DMS53 treated with DMSO at 0.1 percent for 48 hours (cell line): ENCODE measurements around the gene CTTN.

Source experiments
- DNase-seq: peaks from one replicate; lab custom pipeline; 2025; ENCODE audit not compliant: unreplicated experiment; lab: John Stamatoyannopoulos, UW

Gene CTTN

GRCh38 chr11:70428701-70429427, 30.5 kb downstream of the CTTN start:
- no peak for DNase-seq

GRCh38 chr11:70429428-70429705, 31.0 kb downstream of the CTTN start:
- no peak for DNase-seq

GRCh38 chr11:70429724-70430521, 31.6 kb downstream of the CTTN start:
- DNase-seq: no peak

- no peak for DNase-seq
Observed at GRCh38 chr11:70430671-70431574, 32.6 kb downstream of the CTTN start.

DNA sequence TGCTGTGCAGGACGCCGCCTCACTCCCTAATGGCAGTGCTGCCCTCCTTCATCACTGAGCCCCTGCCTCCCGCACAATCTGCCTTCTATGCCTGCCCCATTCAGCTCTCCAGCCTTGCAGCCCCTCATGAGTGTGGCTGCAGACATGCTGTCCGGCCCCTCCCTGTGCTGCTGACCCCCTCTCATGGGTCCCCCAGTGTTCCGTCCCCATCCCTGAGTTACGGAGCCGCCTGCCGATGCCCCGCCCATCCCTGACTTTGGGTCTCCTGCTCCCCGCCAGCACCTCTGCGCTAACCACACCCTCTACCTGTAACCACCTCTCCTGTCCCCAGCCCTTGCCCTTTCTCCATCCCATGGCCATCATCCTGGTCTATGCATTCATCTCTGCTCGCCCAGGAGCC, 33.3 kb downstream of the CTTN start:
- no peak for DNase-seq

- no peak for DNase-seq
Observed at GRCh38 chr11:70432065-70432464, 33.7 kb downstream of the CTTN start.

- DNase-seq: no peak
Observed at GRCh38 chr11:70432580-70432979, 34.3 kb downstream of the CTTN start.

DNA sequence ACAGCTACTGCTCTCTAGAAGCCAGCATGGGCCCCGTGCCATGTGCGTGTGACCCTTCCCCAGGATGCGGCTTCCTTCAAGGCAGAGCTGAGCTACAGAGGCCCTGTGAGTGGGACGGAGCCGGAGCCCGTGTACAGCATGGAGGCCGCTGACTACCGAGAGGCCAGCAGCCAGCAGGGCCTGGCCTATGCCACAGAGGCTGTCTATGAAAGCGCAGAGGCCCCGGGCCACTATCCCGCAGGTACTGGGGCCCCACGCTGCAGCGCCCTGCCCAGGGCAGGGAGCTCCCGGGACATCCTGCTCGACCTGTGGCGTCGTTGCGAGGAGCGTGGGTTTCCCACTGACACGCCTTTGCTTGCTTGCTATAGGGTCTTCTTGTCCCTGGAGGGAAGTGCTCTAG, 34.7 kb downstream of the CTTN start:
- no peak for DNase-seq

DNA sequence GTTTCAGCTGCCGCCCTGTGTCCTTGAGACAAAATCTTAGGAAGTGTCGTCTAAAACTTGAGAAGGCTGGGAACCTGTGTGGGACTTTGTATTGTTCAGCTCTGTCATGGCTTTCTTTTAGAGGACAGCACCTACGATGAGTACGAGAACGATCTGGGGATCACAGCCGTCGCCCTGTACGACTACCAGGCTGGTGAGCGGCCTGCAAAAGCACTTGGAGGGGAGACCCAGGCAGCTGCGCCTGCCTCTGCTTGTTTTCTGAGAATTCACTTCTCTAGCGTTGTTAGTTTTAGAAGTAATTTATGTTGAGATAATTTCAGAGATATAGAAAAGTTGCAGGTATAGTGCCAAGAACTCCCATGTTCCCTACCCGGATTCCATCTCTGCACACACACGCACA, 35.2 kb downstream of the CTTN start:
- no peak for DNase-seq

DNA sequence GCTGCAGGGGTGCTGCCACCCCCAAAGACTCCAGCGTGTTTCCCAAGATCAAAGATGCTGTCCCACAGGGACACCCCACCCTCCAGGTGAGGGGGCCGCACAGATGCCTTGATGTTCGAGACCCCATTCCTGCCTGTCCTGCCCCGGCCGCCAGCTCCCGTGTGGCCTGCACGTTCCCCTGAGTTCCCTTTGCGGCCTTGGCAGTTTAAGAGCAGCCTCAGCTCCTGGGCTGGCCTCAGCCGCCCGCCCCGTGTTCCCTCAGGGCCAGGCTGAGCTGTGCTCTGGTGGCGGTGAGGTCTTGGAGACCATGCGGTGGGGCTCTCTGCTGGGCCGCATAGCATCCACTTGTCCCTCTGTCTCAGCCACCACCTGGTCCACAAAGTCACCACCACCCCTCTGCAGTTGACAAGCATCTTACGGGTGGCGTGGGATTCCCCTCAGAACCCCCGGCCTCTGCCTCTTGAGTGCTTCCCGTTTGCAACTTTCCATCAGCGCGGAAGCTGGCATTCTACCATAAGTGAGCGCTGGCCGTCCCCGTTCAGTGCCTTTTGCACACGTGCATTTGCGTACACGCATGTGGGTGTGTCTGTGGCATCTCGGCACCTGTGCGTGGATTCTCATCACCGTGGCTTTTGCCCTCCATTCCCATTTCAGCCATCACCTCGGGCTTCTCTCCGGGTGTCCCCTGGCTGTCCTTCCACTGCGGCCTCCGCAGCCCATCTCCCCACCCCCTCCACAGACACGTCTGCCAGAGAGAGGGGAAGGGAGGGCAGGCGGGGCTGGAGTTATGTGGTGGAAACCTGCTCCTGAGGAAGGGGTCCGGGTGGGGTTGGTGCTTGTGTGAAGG, 35.9 kb downstream of the CTTN start:
- DNase-seq: no peak

- no peak for DNase-seq
Observed at GRCh38 chr11:70434813-70435278, 36.5 kb downstream of the CTTN start.

DNA sequence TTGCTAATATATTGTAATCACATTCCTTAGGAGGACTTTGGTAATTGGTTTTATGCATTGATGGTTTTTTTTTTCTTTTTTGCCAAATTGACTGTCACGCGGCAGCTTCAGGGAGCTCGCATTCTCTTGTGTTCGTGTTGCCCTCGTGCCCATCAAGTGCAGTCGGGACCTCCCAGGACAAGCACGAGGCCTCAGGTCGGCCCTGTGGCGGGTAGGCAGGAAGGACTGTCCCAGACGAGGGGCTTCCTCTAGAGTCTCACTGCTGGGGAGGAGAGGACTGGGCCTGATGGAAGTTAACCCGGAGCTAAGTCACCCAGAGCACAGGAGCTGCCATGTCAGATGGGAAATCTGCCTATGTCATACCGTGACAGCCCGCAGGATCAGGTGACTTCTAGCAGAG, 37.0 kb downstream of the CTTN start:
- no peak for DNase-seq

DNA sequence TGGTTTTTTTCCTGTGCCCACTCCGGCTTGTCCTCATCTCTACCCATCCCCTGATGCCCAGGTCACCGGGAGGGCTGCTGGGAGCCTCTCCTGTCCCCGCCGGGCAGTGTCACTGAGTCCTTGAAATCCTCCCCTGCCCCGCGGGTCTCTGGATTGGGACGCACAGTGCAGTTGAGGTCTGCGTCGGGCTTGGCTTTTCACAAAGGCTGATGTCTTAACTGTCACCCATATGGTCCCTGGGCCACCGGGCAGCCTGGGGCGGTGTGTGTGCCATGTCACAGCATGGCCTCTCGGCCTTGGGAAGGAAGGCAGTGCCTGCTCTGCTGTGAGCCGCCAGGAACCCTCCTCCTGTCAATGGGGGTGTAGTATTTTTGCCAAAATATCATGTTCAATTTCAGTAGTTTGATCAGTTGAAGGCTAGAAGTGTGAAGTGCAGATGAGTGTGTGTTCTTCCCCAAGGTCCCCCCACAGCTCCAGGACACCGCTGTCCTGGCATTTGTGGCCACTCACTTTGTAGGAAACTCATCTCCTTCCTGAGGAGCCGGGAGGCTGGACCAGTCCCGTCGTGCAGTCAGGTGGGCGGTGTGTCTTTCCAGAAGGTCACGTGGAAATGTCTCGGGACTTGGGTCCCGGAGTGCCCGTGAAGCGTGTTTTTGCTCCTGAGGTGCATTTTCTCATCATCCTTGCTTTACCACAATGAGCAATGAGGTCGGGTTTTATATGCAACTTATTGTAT, 37.6 kb downstream of the CTTN start:
- no peak for DNase-seq

GRCh38 chr11:70436501-70436860, 38.2 kb downstream of the CTTN start:
- no peak for DNase-seq

DNA sequence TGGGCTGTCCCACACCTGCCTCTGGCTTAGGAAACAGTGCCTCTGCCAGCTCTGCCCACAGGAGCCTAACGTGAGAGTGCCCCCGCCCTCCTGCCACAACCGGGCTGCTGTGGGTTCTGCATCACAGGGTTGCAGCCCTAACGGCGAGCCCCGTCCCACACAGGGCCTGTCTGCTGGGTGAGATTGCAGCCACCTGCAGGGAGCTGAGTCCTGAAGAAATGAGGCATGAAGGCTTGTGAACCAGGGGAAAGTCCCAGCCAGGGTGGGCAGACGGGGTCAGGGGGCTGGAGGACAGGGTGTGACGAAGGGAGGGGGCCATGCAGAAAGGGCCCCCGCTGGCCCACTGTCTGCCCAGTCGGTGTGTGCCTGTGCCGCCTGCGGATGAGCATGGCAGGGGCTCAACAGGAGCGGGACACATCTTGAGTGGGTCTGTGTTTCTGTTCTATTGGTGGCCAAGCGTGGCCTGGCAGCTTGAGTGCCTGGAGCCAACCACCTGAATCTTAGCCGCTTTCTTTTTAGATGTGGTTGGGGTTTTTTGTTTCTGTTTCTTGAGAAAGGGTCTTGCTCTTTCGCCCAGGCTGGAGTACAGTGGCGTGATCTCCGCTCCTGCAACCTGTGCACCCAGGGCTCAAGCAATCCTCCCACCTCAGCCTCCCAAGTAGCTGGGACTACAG, 38.9 kb downstream of the CTTN start:
- no peak for DNase-seq

DNA sequence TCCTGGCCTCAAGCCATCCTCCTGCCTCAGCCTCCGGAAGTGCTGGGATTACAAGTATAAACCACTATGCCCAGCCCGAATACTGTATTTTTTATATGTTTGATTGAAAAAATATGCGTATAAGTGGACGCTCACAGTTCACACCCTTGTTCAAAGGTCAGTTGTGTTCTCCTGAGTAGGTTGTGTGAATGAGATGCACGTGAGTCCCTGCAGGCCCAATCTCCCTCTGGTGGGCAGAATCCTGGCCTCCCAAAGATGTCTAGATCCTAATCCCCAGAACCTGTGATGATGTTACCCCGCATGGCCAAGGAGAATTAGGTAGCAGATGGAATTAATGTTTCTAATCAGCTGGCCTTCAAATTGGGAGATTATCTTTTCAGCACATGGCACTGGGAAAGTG, 41.9 kb downstream of the CTTN start:
- no peak for DNase-seq

DNA sequence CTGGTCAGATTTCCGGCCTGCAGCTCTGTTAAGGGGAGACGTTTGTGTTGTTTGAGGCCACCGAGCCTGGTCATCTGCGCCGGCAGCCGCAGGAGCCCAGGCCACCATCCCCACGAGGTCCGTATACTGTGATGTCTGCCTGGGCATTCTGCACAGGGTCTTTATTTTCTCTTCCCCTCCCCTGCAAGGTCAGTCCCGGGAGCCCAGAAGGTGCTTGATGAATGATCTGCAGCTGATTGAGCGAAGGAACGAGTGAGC, 45.4 kb downstream of the CTTN start:
- no peak for DNase-seq

DNA sequence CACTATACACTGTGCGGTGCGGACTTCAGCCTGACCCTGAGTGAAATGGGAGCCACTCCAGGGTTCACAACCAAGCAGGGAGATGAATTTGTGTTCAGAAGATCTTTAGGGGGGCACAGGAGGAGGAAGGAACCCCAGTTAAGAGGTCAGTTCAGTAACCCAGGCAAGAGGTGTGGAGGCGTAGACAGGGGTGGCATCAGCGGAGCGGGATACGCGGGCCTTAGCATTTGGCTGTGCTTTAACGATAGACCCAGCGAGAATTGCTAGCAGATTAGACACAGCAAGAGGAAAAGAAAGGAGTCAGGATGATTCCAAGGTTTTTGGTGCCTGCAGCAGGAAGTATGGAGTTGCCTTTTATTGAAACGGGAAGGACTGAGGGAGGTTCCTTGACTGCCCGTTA, 46.8 kb downstream of the CTTN start:
- DNase-seq: no peak

DNA sequence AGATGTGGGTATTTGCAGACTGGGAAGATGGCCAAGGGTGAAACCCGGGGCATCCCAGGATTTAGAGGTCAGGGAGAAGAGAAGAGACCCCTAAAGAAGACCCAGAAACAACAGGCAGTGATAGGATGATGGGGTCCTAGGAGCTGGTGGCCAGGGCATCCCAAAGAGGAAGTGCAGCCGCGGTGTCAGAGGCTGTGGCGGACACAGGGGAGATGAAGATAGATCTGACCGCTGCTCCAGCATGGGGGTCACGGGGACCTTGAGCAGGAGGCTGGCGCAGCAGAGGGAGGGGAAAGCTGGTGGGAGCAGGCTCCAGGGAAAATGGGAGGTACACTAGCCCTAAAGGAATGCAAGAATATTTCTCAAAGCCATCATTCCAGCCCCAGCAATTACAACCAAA, 47.3 kb downstream of the CTTN start:
- no peak for DNase-seq

GRCh38 chr11:70448983-70449567, 50.7 kb downstream of the CTTN start:
- no peak for DNase-seq
